ENCODE measurements around the gene AK8.
"Not testable (repeated sequence)": the region's sequence is repeated elsewhere in the genome, so short reads cannot be mapped to it uniquely, and the experiment has no call there.

AK8 gene

GRCh38 chr9:132740526-132741309, 137.4 kb downstream of the AK8 start:
- no peak for DNase-seq

- no peak for DNase-seq
Measured at GRCh38 chr9:132739710-132740310, 138.3 kb downstream of the AK8 start.

DNA sequence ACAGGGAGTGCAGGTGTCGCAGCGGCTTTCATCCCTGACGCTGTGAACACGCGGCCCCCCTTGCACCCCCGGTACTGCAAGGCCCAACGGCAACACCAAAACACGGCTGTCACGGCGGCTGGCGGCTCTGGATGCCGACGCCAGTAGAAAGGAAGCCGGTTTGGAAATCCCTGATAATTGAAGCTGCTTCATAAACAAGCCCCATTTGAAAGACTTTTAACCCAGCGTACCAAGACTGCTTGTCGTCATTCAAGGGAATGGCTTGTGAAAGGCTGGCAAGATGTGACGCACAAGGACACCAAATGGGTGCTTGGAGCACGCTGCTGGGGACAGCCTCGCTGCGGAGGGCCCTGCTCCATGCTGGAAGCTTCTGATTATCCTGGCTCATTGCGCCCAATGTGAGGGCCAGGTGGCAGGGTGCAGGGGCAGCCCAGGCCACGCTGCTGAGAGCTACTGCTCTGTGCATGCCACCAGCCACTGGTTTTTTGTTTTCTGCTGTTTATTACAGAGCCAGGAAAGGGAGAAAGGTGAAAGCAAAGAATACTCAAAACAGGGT, 144.7 kb downstream of the AK8 start:
- DNase-seq, result no peak

- DNase-seq, result no peak
Measured at GRCh38 chr9:132732326-132733259, 145.5 kb downstream of the AK8 start.

DNA sequence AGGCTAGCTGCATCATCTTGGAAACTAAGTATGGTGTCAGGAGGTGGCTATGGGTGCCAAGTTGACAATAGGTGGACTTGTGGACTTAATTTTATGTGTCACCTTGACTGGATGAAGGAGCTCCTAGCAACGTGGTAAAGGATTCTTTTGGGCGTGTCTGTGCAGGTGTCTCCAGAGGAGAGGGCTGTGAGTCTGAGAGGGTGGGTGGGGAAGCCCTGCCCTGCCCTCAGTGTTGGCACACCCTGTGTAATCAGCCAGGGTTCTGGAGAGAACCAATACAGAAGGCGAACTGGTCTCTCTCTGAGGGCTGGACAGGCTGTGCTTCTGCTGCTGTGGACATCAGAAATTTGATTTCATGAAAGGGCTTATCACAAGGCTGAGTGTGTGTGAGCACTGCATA, 146.9 kb downstream of the AK8 start:
- no peak for DNase-seq

DNA sequence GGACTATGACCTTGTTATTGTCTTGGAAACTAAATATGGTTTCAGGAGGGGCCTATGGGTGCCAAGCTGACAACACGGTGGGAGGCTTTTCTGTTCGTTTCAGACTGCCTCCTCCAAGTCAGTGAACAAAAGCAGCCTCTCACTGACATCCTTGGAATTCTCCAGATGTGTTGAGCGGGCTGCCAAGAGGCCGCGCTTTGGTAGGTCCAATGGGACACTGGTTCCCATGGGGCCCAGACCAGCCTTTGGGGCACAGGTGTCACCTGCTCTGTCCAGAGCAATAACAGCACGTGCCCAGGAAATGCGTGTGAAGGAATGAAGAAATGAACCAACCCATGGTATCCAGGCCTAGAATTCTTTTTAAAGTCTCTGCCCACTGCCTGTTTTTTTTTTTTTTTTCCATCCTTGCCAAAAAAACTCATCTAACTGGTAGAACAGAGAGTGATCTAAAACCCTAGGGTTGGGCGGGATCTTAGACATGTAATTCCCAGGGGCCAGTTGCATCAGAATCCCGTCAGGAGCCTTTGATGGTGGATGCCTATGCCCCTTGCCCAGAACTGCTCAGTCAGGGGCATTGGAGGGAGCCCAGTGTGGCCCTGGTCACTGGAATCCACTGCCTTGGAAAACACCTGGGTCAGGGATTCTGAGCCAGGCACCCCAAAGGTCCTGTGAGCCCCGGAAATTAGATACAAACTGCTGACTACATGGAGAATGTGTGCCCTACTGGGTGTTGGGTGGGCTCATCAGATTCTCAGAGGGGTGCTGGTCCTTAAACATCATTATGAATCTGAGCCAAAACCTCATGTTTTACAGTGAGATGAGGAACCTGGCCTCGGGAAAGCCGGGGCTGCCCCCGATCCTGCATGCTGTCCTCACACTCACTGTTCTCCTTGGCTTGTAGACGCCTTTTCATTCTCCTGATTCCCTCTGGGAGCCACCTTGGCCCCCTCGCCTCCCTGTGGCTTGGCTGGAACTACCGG, 147.7 kb downstream of the AK8 start:
- DNase-seq, result no peak

GRCh38 chr9:132729235-132729890, 148.7 kb downstream of the AK8 start:
- no peak for DNase-seq

DNA sequence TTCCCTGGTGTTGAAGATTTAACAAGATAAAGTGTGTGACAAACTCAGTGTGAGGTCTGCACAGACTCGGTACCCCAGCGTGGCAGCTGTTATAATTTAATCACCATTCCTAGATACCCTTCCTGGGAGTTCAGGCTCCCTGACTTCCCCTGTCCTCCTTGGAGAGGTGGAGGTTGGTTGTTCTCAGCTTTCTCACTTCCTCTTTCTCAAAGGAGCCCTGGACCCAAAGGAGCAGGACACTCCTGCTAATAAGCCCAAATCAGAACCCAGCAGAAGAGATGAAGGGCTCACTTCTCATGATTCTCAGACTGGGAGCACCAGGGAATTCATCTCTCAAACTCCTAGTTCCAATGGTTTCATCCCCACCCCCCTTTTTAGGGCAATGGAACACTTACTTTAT, 149.6 kb downstream of the AK8 start:
- no peak for DNase-seq

DNA sequence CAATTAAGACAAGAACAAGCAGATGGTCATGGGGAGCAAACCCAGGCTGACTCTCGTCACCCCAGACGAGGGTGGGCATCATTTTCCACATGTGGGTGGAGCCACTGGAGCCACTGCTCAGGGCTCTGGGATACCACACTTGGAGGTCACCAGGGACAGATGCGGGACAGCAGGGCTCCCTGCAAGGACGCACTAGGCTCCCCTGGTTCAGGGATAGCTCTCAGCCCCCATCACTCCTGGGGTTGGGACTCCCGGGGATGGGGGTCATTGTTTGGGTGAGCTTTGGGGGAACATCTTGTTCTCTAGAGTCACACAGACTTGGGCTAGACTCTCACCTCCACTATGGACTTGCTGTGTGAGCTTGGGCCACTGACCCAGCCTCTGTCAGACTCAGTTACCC, 150.0 kb downstream of the AK8 start:
- no peak for DNase-seq

- no peak for DNase-seq
Measured at GRCh38 chr9:132726576-132727130, 151.4 kb downstream of the AK8 start.

- DNase-seq, result no peak
Measured at GRCh38 chr9:132725306-132725705, 152.8 kb downstream of the AK8 start.

- DNase-seq, result no peak
Measured at GRCh38 chr9:132723809-132724208, 154.3 kb downstream of the AK8 start.

DNA sequence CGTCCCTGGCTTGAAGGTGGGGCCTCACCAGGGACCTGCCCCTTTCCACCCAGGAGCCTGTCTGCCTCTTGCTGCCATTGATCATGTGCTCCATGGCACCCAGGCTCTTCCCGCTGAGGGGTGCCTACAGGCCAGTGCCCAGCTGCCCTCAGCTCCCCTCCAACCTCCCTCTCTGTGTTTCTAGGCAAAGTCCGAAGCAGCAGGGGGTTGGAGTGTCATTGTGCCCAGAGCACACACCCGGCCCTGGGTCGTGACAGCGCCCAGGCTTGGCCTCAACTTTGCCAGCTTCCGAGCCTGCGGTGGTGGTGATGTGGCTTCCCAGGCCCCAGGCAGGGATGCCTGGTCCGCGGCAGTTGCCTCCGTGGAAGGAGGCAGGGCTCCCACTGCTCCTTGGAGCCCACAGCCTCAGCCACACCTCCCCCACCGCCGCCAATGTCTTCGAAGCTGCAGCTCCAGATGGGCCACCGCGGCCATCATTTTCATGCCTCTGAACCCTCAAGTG, 155.5 kb downstream of the AK8 start:
- no peak for DNase-seq

GRCh38 chr9:132721661-132722060, 156.4 kb downstream of the AK8 start:
- no peak for DNase-seq

GRCh38 chr9:132718381-132718928, 159.6 kb downstream of the AK8 start:
- DNase-seq, result not testable (repeated sequence)

GRCh38 chr9:132717326-132717945, 160.6 kb downstream of the AK8 start:
- DNase-seq, result no peak

DNA sequence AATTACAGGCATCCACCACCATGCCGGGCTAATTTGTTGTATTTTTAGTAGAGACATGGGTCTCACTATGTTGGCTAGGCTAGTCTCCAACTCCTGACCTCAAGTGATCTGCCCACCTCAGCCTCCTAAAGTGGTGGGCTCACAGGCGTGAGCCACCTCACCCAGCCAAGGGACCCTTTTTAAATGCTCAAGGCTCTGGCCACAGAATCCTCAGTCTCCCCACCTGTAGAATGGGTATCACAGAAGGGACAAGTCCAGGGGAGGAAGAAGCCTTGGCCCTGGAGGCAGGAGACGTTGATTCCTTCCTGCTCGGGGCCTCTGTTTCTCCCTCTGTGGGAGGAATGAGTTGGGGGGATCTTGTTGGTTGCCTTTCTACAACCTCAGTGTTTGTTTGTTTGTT, 162.1 kb downstream of the AK8 start:
- DNase-seq, result no peak

DNA sequence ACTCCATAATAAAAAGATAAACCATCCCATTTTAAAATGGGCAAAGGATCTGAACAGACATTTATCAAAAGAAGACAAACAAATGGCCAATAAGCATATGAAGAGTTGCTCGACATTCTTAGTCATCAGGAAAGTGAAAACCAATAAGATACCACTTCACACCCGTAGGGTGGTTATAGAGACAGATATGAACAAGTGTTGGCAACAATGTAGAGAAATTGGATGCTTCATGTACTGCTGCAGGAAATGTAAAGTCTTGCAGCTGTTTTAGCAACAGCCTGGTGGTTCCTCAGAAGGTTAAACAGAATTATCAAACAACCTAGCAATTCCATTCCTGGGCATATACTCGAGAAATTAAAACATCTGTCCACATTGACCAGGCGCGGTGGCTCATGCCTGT, 165.3 kb downstream of the AK8 start:
- DNase-seq, result no peak

DNA sequence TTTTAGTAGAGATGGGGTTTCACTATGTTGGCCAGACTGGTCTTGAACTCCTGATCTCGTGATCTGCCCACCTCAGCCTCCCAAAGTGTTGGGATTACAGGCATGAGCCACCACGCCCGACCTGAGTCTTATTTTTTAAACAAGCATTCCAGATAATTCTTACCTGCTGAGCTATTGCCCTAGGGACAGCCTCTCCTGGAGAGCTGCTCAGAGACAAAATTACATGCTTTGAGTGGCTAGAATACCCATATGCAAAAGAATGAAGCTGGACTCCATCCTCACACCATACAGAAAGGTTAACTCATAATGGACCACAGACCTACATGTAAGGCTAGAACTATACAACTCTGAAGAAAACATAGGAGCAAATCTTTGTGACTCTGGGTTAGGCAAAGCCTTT, 166.2 kb downstream of the AK8 start:
- no peak for DNase-seq

GRCh38 chr9:132711152-132711551, 166.9 kb downstream of the AK8 start:
- DNase-seq, result not testable (repeated sequence)

Measured in NCI-H226 (cell line).